ENCODE measurements around the gene ABCF2.

ABCF2 gene

GRCh38 chr7:151242159-151243044, 15.4 kb upstream of the ABCF2 start:
- DNase-seq (ENCODE audit: low read depth) = no peak

DNA sequence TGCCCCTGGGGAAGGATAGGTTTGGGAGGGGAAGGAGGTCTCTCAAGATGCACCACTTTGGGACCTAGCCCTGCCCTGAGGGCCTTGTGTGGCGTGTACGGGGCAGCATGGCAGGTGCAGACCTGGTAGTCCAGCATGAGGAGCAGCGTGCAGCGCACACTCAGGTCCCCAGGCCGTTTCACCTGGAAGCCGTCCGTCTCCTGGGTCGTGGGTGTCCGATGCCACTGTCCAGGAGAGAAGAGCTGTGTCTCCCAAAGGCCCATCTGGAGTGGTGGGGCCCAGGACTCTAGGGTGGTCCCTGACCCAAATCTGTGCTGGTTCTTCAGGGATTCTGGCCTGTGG, 14.7 kb upstream of the ABCF2 start:
- no peak for DNase-seq (ENCODE audit: low read depth)

GRCh38 chr7:151240942-151241754, 14.1 kb upstream of the ABCF2 start:
- no peak for DNase-seq (ENCODE audit: low read depth)

DNA sequence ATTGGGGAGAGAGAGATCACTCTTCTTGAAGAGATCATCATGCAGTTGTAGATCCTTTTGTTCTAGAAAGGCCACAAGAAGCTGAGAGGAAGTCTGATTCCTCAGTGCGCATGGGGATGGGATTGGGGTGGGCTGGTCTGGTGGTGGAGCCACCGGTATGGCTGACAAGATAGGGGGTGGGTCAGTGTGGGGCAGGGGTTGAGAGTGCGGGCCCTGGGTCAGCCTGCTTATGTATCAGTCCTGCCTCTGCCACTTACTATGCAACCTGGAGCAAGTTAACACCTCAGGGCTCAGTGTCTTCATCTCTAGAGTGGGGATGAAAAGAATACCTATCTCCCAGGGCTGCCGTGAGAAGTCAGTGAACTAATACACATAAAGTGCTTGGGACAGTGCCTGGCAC, 13.5 kb upstream of the ABCF2 start:
- DNase-seq (ENCODE audit: low read depth) = no peak

GRCh38 chr7:151239837-151240459, 12.9 kb upstream of the ABCF2 start:
- DNase-seq (ENCODE audit: low read depth) = no peak

- DNase-seq (ENCODE audit: low read depth) = no peak
Measured at GRCh38 chr7:151238924-151239836, 12.2 kb upstream of the ABCF2 start.

GRCh38 chr7:151238190-151238810, 11.3 kb upstream of the ABCF2 start:
- DNase-seq (ENCODE audit: low read depth) = no peak

DNA sequence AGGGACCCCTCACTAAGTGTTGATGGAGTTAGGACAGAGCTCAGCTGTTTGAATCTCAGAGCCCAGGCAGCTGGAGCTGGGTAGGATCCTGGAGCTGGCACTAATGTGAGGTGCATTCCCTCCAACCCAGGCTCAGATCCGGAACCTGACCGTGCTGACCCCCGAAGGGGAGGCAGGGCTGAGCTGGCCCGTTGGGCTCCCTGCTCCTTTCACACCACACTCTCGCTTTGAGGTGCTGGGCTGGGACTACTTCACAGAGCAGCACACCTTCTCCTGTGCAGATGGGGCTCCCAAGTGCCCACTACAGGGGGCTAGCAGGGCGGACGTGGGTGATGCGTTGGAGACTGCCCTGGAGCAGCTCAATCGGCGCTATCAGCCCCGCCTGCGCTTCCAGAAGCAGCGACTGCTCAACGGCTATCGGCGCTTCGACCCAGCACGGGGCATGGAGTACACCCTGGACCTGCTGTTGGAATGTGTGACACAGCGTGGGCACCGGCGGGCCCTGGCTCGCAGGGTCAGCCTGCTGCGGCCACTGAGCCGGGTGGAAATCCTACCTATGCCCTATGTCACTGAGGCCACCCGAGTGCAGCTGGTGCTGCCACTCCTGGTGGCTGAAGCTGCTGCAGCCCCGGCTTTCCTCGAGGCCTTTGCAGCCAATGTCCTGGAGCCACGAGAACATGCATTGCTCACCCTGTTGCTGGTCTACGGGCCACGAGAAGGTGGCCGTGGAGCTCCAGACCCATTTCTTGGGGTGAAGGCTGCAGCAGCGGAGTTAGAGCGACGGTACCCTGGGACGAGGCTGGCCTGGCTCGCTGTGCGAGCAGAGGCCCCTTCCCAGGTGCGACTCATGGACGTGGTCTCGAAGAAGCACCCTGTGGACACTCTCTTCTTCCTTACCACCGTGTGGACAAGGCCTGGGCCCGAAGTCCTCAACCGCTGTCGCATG, 10.5 kb upstream of the ABCF2 start:
- no peak for DNase-seq (ENCODE audit: low read depth)

DNA sequence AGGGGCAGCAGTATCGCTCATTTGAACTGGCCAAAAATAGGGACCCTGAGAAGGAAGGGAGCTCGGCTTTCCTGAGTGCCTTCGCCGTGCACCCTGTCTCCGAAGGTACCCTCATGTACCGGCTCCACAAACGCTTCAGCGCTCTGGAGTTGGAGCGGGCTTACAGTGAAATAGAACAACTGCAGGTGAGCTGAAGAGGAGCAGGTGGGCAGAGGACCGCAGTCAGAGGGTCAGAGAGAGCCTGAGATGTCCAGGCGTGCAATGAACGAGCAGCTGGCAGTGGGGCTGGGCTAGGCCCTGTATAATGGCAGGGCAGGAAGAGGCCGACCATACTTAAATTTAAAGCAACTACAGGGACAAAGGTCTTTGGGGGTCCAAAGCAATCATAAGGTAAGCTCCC, 9.4 kb upstream of the ABCF2 start:
- DNase-seq (ENCODE audit: low read depth) = no peak

DNA sequence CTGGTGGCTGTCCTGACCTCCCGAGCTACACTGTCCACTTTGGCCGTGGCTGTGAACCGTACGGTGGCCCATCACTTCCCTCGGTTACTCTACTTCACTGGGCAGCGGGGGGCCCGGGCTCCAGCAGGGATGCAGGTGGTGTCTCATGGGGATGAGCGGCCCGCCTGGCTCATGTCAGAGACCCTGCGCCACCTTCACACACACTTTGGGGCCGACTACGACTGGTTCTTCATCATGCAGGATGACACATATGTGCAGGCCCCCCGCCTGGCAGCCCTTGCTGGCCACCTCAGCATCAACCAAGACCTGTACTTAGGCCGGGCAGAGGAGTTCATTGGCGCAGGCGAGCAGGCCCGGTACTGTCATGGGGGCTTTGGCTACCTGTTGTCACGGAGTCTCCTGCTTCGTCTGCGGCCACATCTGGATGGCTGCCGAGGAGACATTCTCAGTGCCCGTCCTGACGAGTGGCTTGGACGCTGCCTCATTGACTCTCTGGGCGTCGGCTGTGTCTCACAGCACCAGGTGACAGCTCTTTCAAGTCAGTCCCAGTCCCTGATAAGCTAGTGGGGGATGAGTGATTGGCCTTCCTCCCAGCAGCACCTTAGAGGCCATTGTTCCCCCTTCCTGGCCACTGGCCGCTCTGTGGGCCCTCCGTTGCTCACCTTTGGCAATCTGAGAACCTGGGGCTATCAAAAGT, 8.2 kb upstream of the ABCF2 start:
- DNase-seq (ENCODE audit: low read depth) = no peak

GRCh38 chr7:151233804-151234203, 6.8 kb upstream of the ABCF2 start:
- DNase-seq (ENCODE audit: low read depth) = no peak

DNA sequence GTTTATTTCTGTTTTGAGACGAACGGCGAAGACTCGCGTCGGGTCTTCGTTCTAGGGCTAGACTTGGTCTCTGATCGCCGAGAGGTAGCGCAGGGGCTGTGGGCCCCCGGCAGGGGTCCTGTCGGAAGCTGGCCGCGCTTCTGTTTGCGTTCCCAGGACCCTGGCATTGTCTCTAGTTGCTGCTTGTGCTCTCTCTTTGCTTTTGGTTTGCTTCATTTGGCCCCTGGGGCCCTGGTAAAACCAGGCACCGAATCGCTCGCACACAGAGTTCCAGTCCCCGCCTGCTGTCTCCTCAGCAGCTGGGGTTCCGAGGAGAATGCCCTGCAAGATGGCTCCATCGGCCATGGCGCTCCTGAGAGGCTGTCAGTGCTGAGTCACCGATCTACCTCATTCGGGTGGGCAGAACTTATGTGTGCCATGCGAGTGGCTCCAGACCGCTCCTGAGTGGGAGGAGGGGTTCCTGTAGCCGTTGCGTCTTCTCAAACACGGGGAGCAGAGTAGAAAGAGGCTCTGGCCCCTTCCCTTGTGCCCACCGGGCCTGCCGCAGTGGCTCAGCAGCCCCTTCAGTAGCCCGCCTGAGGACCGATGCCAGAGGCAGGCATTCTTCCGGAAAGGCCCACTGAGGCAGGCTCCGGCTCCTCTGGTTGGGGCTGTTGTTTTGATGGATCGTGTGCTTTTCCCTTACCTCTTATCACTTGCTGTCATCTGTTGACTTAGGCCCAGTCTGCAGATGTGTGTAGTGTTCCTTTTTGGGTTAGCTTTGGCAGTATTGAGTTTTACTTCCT, 6.1 kb upstream of the ABCF2 start:
- peak; percentile 36 for DNase-seq (ENCODE audit: low read depth)

- no peak for DNase-seq (ENCODE audit: low read depth)
Measured at GRCh38 chr7:151232091-151232916, 5.3 kb upstream of the ABCF2 start, which contains the start of gene CHPF2. CHPF2 (plus strand) TSS chr7:151232483; CDS start chr7:151234012, 1,529 bp downstream.

DNA sequence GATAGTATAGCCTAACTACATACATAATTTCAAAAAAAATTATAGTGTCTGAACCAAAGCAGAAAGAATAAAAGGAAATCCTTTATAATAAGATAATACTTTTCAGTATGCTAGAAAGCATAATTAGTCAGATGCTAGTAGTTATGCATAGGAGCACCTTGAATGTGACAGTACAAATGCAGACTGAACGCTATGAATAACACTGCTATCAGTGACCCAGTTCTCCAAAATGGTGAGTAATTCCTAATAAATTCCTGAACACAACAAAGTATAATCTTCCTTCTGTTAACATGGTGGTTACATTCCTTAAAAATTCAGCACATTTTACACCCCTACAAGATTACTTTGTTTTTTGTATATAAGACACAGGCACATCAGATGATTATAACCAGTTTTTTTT, 4.1 kb upstream of the ABCF2 start:
- no peak for DNase-seq (ENCODE audit: low read depth)

GRCh38 chr7:151229249-151229648, 2.2 kb upstream of the ABCF2 start:
- DNase-seq (ENCODE audit: low read depth) = no peak

DNA sequence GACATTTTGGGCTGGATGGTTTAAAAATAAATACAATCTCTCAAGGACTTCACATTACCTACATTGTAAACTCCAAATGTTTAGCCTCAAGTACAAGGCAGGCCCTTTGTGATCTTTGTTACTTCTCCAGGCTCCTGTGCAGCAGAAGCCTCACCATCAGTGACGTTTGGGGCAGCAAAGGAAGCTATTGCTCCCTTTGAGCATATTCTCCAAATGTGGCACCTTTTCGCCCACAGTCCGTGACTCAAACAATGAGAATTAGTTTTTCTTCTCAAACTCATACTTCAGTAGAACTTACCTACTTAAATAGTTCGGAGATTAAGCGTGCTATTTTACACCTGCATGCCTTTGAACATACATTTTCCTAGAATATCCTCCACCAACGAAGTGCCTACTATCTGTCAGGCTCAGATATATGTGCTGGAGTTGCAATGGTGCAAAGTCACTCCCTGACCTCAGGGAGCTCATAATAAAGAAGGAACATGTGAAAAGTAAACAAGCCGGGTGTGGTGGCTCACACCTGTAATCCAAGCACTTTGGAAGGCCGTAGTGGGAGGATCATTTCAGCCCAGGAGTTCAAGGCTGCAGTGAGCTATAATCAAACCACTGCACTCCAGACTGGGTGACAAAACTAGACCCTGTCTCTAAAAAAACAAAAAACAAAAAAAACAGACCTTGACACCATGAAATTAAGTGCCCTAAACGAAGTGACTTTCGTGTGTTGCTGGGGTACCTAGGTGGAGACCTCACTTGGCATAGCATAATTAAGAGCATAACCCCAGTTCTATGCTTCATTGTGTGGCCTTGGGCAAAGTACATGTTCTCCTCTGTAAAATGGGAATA, 1.2 kb upstream of the ABCF2 start:
- DNase-seq (ENCODE audit: low read depth) = no peak

DNA sequence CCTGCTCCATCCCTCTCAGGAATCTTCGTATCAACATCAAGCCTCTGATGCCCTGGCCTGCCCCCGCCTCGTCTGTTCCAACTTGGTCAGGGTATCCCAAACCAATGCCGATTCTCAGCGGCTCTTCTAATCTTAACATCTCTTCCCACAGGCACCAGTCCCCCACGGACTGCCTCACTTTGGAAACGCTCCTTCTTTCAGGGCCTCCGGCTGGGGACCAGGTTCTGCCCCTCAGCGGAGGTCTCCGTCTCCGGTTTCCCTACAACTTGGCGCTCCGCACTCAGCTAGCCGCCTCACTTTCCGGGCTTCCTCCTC, 488 bp downstream of the ABCF2 start:
- DNase-seq (ENCODE audit: low read depth) = no peak
